CD14-positive monocyte (primary cell): ENCODE measurements around the gene GLG1. TPM values are rescaled to one million over a fixed set of nuclear protein-coding genes. Genes with fewer than 3 reads are reported as not detected.

Experiments
- DNase-seq, 3 donors: peaks; one replicate each; pipeline ENCODE4 v3.0.0-alpha.2; 2011 to 2022
- H2AFZ ChIP-seq: 2 replicates; pipeline ENCODE4 v1.6.0; 2012; ENCODE audit warnings: mild to moderate bottlenecking, low read depth, low read length, inconsistent platforms; ENCODE audit not compliant: insufficient read depth, poor library complexity, severe bottlenecking
- H3K27ac ChIP-seq, 2 donors: 1 replicate in 1 of 2; 2 replicates in 1 of 2; pipeline ENCODE4 v1.5.1; 2012 to 2013; ENCODE audit warnings: low read length in 2 of 2, control low read depth in 1 of 2, inconsistent platforms in 1 of 2, low read depth in 1 of 2, mild to moderate bottlenecking in 1 of 2
- H3K27me3 ChIP-seq, 2 donors: one replicate each; pipeline versions ENCODE4 v1.6.0 to v1.6.1; 2011 to 2013; ENCODE audit warnings: low read length in 2 of 2; ENCODE audit not compliant: control insufficient read depth in 2 of 2, insufficient read depth in 2 of 2
- H3K36me3 ChIP-seq, 2 donors: replicated peaks in 1 of 2; 1 replicate in 1 of 2; 2 replicates in 1 of 2; pipeline versions ENCODE4 v1.5.1 to v1.6.1; 2012 to 2013; ENCODE audit warnings: low read length in 2 of 2, control low read depth in 1 of 2, inconsistent platforms in 1 of 2, mild to moderate bottlenecking in 1 of 2; ENCODE audit not compliant: insufficient read depth in 2 of 2, control insufficient read depth in 1 of 2
- H3K4me1 ChIP-seq, 2 donors: 1 replicate in 1 of 2; 2 replicates in 1 of 2; pipeline versions ENCODE4 v1.5.1 to v1.6.1; 2012 to 2013; ENCODE audit warnings: low read length in 2 of 2, control low read depth in 1 of 2, inconsistent platforms in 1 of 2, mild to moderate bottlenecking in 1 of 2, moderate library complexity in 1 of 2; ENCODE audit not compliant: insufficient read depth in 2 of 2, control insufficient read depth in 1 of 2
- H3K4me2 ChIP-seq: replicated peaks from 2 replicates; pipeline ENCODE3; 2012; ENCODE audit warnings: low read length, moderate library complexity, mild to moderate bottlenecking; ENCODE audit not compliant: poor library complexity, severe bottlenecking; ENCODE audit errors: extremely low read depth
- H3K4me3 ChIP-seq, 3 experiments: fragments of 200-600 bp in 1 of 3; sonication (generic) in 1 of 3; replicated peaks in 1 of 3; 1 replicate in 2 of 3; 2 replicates in 1 of 3; pipeline ENCODE4 v1.5.1; 2011 to 2013; ENCODE audit warnings: low read length in 3 of 3, mild to moderate bottlenecking in 3 of 3, control low read depth in 2 of 3, low read depth in 2 of 3, inconsistent platforms in 1 of 3, moderate library complexity in 1 of 3
- H3K79me2 ChIP-seq: 2 replicates; pipeline ENCODE4 v1.6.0; 2012; ENCODE audit warnings: mild to moderate bottlenecking, control low read depth, inconsistent platforms, low read length, moderate library complexity; ENCODE audit not compliant: insufficient read depth
- H3K9ac ChIP-seq: 2 replicates; pipeline ENCODE4 v1.6.0; 2017; ENCODE audit warnings: low read length, mild to moderate bottlenecking; ENCODE audit not compliant: insufficient read depth, poor library complexity, severe bottlenecking
- H3K9me3 ChIP-seq, 2 donors: replicated peaks in 1 of 2; 1 replicate in 1 of 2; 2 replicates in 1 of 2; pipeline versions ENCODE4 v1.5.1 to v1.6.1; 2012 to 2013; ENCODE audit warnings: low read length in 2 of 2, control low read depth in 1 of 2; ENCODE audit not compliant: control insufficient read depth in 1 of 2, insufficient read depth in 1 of 2
- H4K20me1 ChIP-seq: 2 replicates; pipeline ENCODE4 v1.6.0; 2012; ENCODE audit warnings: mild to moderate bottlenecking, low read length, control low read depth, moderate library complexity; ENCODE audit not compliant: insufficient read depth
- H3K27ac Mint-ChIP-seq, 7 donors: one replicate each; pipeline ENCODE4 v1.8.0; 2020; ENCODE audit warnings: mild to moderate bottlenecking in 7 of 7, mixed read lengths in 7 of 7, moderate library complexity in 6 of 7, inconsistent platforms in 2 of 7
- H3K27me3 Mint-ChIP-seq, 3 donors: one replicate each; pipeline ENCODE4 v1.8.0; 2021 to 2022; ENCODE audit warnings: low read depth in 3 of 3, mild to moderate bottlenecking in 3 of 3, mixed read lengths in 3 of 3, moderate library complexity in 3 of 3, inconsistent platforms in 1 of 3
- H3K36me3 Mint-ChIP-seq, 2 donors: one replicate each; pipeline ENCODE4 v1.8.0; 2020; ENCODE audit warnings: mixed read lengths in 2 of 2, inconsistent platforms in 1 of 2, mild to moderate bottlenecking in 1 of 2
- H3K4me1 Mint-ChIP-seq: one replicate; pipeline ENCODE4 v1.8.0; 2020; ENCODE audit warnings: mild to moderate bottlenecking, mixed read lengths
- H3K4me3 Mint-ChIP-seq, 2 donors: one replicate each; pipeline ENCODE4 v1.8.0; 2020; ENCODE audit warnings: mild to moderate bottlenecking in 2 of 2, mixed read lengths in 2 of 2, moderate library complexity in 1 of 2
- H3K9me3 Mint-ChIP-seq, 7 donors: one replicate each; pipeline ENCODE4 v1.8.0; 2020 to 2022; ENCODE audit warnings: mixed read lengths in 7 of 7, mild to moderate bottlenecking in 6 of 7, moderate library complexity in 6 of 7, inconsistent platforms in 2 of 7
- CTCF ChIP-seq: fragments of 200-600 bp; IDR thresholded peaks from one replicate; pipeline ENCODE4 v1.8.0; 2022; ENCODE audit warnings: antibody characterized with exemption, mild to moderate bottlenecking
- WGBS: methylation state at CpG from one replicate; pipeline ENCODE4 v1.1.5; 2013; ENCODE audit warnings: missing lambda C conversion rate; ENCODE audit not compliant: insufficient coverage; 5-methylcytosine and 5-hydroxymethylcytosine counted together
- intact Hi-C, 2 donors: fragments of 100-400 bp; cut with micrococcal nuclease; formaldehyde crosslinking; loops; one replicate each; pipeline versions ENCODE4 v1.15.0 to v1.15.1; 2023
- polyA plus RNA-seq, 3 donors: library from polyadenylated mRNA; depleted of rRNA in 1 of 3; unstranded in 2 of 3; stranded (reverse) in 1 of 3; fragments of 300-500 nt in 2 of 3; fragments of >200 nt in 1 of 3; fragmentation: Illumina TruSeq in 2 of 3; gene quantifications; 1 replicate in 2 of 3; 2 replicates in 1 of 3; pipeline ENCODE4 v1.2.3, GENCODE V29; 2012 to 2021

The GLG1 gene
- polyA plus RNA-seq, 3 donors: 40.3 to 69.1 (median 51.1) TPM

GRCh38 chr16:74448990-74449389, 157.9 kb downstream of the GLG1 start:
- H4K20me1 ChIP-seq: no peaks in the 10 kb centered on the region
- H3K79me2 ChIP-seq: no peaks in the 10 kb centered on the region
- peaks cover 29% of the 10 kb centered on the region for H3K4me1 Mint-ChIP-seq
- H3K4me2 ChIP-seq: peak overlapping the region; percentile 42
- H3K27ac Mint-ChIP-seq: peak overlapping the region; percentile 71 to 93 (median 83)
- no peak for TF ChIP-seq CTCF
- DNase-seq: peak; percentile 18 to 60 (median 56)
- intact Hi-C loops: no loop called here
- peaks cover 40 to 54% of the 10 kb centered on the region in 2 donors for H3K36me3 Mint-ChIP-seq
- WGBS: no CpG with 5 or more reads among the region's 8 CpGs
- peaks cover 0 to 3% (median 0%) of the 10 kb centered on the region in 3 donors for H3K27me3 Mint-ChIP-seq
- peak overlapping the region; percentile 13 for H2AFZ ChIP-seq
- H3K9me3 ChIP-seq: no peaks in the 10 kb centered on the region
- peaks cover 26 to 30% of the 10 kb centered on the region in 2 donors for H3K4me1 ChIP-seq
- no peaks in the 10 kb centered on the region for H3K9me3 Mint-ChIP-seq
- peak overlapping the region in 1 of 3 experiments; percentile 34 for H3K4me3 ChIP-seq
- H3K4me3 Mint-ChIP-seq: peak overlapping the region in 1 of 2 donors; percentile 73
- H3K36me3 ChIP-seq: peaks cover 34 to 48% of the 10 kb centered on the region in 2 donors
- H3K27ac ChIP-seq: peak overlapping the region; percentile 53 to 71
- peak overlapping the region; percentile 27 for H3K9ac ChIP-seq
- no peaks in the 10 kb centered on the region for H3K27me3 ChIP-seq

DNA sequence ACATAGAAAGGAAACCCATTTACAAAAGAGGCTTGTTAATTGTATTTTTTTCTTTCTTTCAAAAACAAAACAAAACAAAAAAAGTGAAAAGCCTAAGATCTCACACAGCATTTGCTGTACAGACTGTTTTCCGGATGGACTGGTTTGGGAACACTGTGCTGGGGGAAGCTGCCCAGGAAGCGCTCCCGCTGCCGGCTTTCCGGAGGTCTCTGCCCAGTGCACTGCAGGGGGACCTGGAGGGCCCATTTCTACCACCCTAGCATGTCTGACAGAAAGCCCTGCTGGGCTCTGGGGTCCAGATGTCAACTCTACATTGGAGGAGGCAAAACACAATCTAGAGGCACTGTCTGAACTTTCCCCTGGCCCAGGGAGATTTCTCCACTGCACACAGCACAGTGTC, 159.3 kb downstream of the GLG1 start:
- intact Hi-C loops: no loop called here
- no peak for TF ChIP-seq CTCF
- Histone ChIP-seq H3K27ac (peak overlapping the region; percentile 53 to 71), H2AFZ (no peak overlapping the region), H3K79me2 (no peaks in the 10 kb centered on the region), H3K4me3 (no peak overlapping the region), H3K4me1 (peaks cover 26 to 30% of the 10 kb centered on the region in 2 donors), H3K9ac (peak overlapping the region; percentile 32), H3K9me3 (no peaks in the 10 kb centered on the region), H3K36me3 (peaks cover 22 to 35% of the 10 kb centered on the region in 2 donors), H3K4me2 (no peak overlapping the region), H3K27me3 (no peaks in the 10 kb centered on the region), H4K20me1 (no peaks in the 10 kb centered on the region)
- no peak for DNase-seq
- Mint-ChIP-seq H3K36me3 (peaks cover 33 to 44% of the 10 kb centered on the region in 2 donors), H3K9me3 (peaks cover 0 to 1% (median 0%) of the 10 kb centered on the region in 7 donors), H3K4me3 (no peak overlapping the region), H3K27me3 (peaks cover 0 to 4% (median 0%) of the 10 kb centered on the region in 3 donors), H3K4me1 (peaks cover 29% of the 10 kb centered on the region), H3K27ac (peak overlapping the region in 5 of 7 donors; percentile 42 to 90 (median 85))
- WGBS: 100% methylated on average over 5 of the region's 5 CpGs
